Activated naive CD8-positive, alpha-beta T cell treated with anti-CD3 and anti-CD28 coated beads for 36 hours (primary cell): ENCODE results near the gene MXD3. TPM values are rescaled to one million over a fixed set of nuclear protein-coding genes. Genes with fewer than 3 reads are reported as not detected.

Source experiments
- total RNA-seq, 2 experiments: library from RNA; stranded (reverse); gene quantifications; one replicate each; pipeline ENCODE4 v1.2.3, GENCODE V29; 2021

The MXD3 gene
- total RNA-seq, 2 experiments from 2014 or later, result 14.7 to 17.3 TPM

Other genes with a start within 250 kb of the MXD3 start
- gene FGFR4, start 225.0 kb downstream of the MXD3 start, total RNA-seq, result 1 to 10 TPM; 1.4 to 1.5 TPM
- gene NSD1, start 178.1 kb downstream of the MXD3 start, total RNA-seq, result 10 to 100 TPM; 64.0 to 66.4 TPM
- 10 to 100 TPM; 26.8 to 29.9 TPM for gene RAB24, start 8.2 kb downstream of the MXD3 start, total RNA-seq
- 100 to 1,000 TPM; 311 to 315 TPM for gene PRELID1, start 8.1 kb downstream of the MXD3 start, total RNA-seq
- 10 to 100 TPM; 91.5 to 92.1 TPM for gene LMAN2, start 39.8 kb upstream of the MXD3 start, total RNA-seq
- 10 to 100 TPM; 38.9 to 41.2 TPM for gene RGS14, start 46.0 kb upstream of the MXD3 start, total RNA-seq
- gene SLC34A1, start 72.5 kb upstream of the MXD3 start, total RNA-seq, result not detected
- gene PFN3, start 88.8 kb upstream of the MXD3 start, total RNA-seq, result not detected
- gene F12, start 97.7 kb upstream of the MXD3 start, total RNA-seq, result 1 to 10 TPM; 5.6 TPM
- 100 to 1,000 TPM; 113 to 115 TPM for gene GRK6, start 114.8 kb upstream of the MXD3 start, total RNA-seq
- gene PRR7, start 134.9 kb upstream of the MXD3 start, total RNA-seq, result 10 to 100 TPM; 21.5 to 21.8 TPM
- gene DBN1, start 161.7 kb upstream of the MXD3 start, total RNA-seq, result 100 to 1,000 TPM; 100 to 106 TPM
- gene PDLIM7, start 185.7 kb upstream of the MXD3 start, total RNA-seq, result 10 to 100 TPM; 38.5 to 41.9 TPM
- 1 to 10 TPM; 8.2 to 8.6 TPM for gene DOK3, start 197.9 kb upstream of the MXD3 start, total RNA-seq
- gene DDX41, start 205.1 kb upstream of the MXD3 start, total RNA-seq, result 100 to 1,000 TPM; 211 to 220 TPM
- 10 to 100 TPM; 47.2 to 52.9 TPM for gene FAM193B, start 242.7 kb upstream of the MXD3 start, total RNA-seq